Caco-2 (cell line): ENCODE results near the gene SSX2IP. TPM values are rescaled to one million over a fixed set of nuclear protein-coding genes. Genes with fewer than 3 reads are reported as not detected.

Experiments
- BruUV-seq: library from RNA; stranded (reverse); fragments of 400-500 nt; replicated peaks from 2 replicates; lab custom pipeline; 2021; lab: Mats Ljungman, UMichigan
- CTCF ChIA-PET: fragments of 300-600 bp; sonication (Branson Sonifier 250); formaldehyde crosslinking; loops from one replicate; lab custom pipeline; 2022; ENCODE audit warnings: antibody characterized with exemption; lab: Charles Lee
- POLR2A ChIA-PET: fragments of 300-600 bp; sonication (Branson Sonifier 250); formaldehyde crosslinking; loops from one replicate; lab custom pipeline; 2022; ENCODE audit warnings: antibody characterized with exemption; lab: Charles Lee
- DNase-seq, 2 experiments: peaks; one replicate each; pipeline versions ENCODE4 v3.0.0 to v3.0.0-alpha.2; 2020 to 2022
- H3K27me3 ChIP-seq: replicated peaks from 2 replicates; pipeline ENCODE4 v1.6.0; 2011; ENCODE audit warnings: low read length; ENCODE audit not compliant: control insufficient read depth, insufficient read depth
- H3K36me3 ChIP-seq: 2 replicates; pipeline ENCODE4 v1.5.1; 2011; ENCODE audit warnings: low read length; ENCODE audit not compliant: control insufficient read depth, insufficient read depth
- H3K4me1 ChIP-seq: fragments of 250-450 bp; sonication (Bioruptor Pico); 2 replicates; pipeline ENCODE4 v1.5.1; 2020; ENCODE audit warnings: mild to moderate bottlenecking
- H3K4me3 ChIP-seq: 2 replicates; pipeline ENCODE4 v1.5.1; 2011; ENCODE audit warnings: low read depth, mild to moderate bottlenecking, control low read depth, low read length
- H3K9me3 ChIP-seq: fragments of 250-450 bp; sonication (Bioruptor Pico); 2 replicates; pipeline ENCODE4 v1.5.1; 2020; ENCODE audit warnings: mild to moderate bottlenecking, moderate library complexity
- H3K27ac Mint-ChIP-seq: one replicate; pipeline ENCODE4 v1.8.0; 2022; ENCODE audit warnings: mixed read lengths; ENCODE audit not compliant: unreplicated experiment
- H3K27me3 Mint-ChIP-seq: one replicate; pipeline ENCODE4 v1.8.0; 2022; ENCODE audit warnings: mixed read lengths; ENCODE audit not compliant: insufficient read depth, unreplicated experiment
- H3K36me3 Mint-ChIP-seq: one replicate; pipeline ENCODE4 v1.8.0; 2022; ENCODE audit warnings: mild to moderate bottlenecking, mixed read lengths; ENCODE audit not compliant: insufficient read depth, unreplicated experiment
- H3K4me1 Mint-ChIP-seq: one replicate; pipeline ENCODE4 v1.8.0; 2022; ENCODE audit warnings: low read depth, mixed read lengths; ENCODE audit not compliant: unreplicated experiment
- H3K4me3 Mint-ChIP-seq: one replicate; pipeline ENCODE4 v1.8.0; 2022; ENCODE audit warnings: mild to moderate bottlenecking, moderate library complexity, mixed read lengths; ENCODE audit not compliant: unreplicated experiment
- H3K9me3 Mint-ChIP-seq: one replicate; pipeline ENCODE4 v1.8.0; 2022; ENCODE audit warnings: mixed read lengths; ENCODE audit not compliant: unreplicated experiment
- intact Hi-C: fragments of 100-400 bp; cut with micrococcal nuclease; formaldehyde crosslinking; loops from one replicate; pipeline ENCODE4 v1.10.0; 2022; ENCODE audit not compliant: unreplicated experiment
- total RNA-seq: library from RNA; stranded (reverse); gene quantifications from 2 replicates; pipeline ENCODE4 v1.2.3, GENCODE V29; 2022
- TF ChIP-seq, protein P1 (sequence below), 2 experiments: fragments of 200-600 bp in 1 of 2; IDR thresholded peaks; 1 replicate in 1 of 2; 2 replicates in 1 of 2; pipeline versions ENCODE4 v1.5.1 to v1.8.0; 2011 to 2022; ENCODE audit warnings: antibody characterized with exemption in 1 of 2, control low read depth in 1 of 2, inconsistent platforms in 1 of 2, low read depth in 1 of 2, low read length in 1 of 2, mild to moderate bottlenecking in 1 of 2, moderate library complexity in 1 of 2; ENCODE audit not compliant: insufficient read depth in 1 of 2, severe bottlenecking in 1 of 2, unreplicated experiment in 1 of 2

Gene SSX2IP
- total RNA-seq, 1 experiment from 2014 or later, result 15.3 TPM

DNA sequence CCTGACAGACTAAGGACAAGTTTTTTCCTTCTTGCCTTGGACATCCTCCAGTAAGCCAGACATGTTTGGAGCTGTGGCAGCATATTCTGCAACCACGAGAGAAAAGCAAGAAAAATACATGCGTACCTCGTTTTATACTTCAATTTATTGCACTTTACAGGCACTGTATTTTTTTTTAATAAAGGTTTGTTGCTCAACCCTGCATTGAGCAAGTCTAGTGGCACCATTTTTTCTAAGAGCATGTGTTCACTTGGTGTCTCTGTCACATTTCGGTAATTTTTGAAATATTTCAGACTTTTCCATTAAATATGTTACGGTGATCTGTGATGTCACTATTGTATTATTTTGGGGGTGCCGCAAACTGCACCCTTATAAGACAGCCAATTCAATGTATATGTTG, 2.1 kb upstream of the SSX2IP start:
- no peak overlapping the region for H3K4me3 Mint-ChIP-seq
- no peak overlapping the region for H3K27ac Mint-ChIP-seq
- ChIA-PET POLR2A (no interaction called here), CTCF (no interaction called here)
- Histone ChIP-seq H3K36me3 (no peaks in the 10 kb centered on the region), H3K9me3 (no peaks in the 10 kb centered on the region), H3K4me3 (no peak overlapping the region), H3K27me3 (no peaks in the 10 kb centered on the region), H3K4me1 (peaks cover 6% of the 10 kb centered on the region)
- intact Hi-C loops, result no loop called here
- no peaks in the 10 kb centered on the region for H3K27me3 Mint-ChIP-seq
- no peaks in the 10 kb centered on the region for H3K9me3 Mint-ChIP-seq
- no peaks in the 10 kb centered on the region for H3K36me3 Mint-ChIP-seq
- no TSS peak for BruUV-seq
- no peak for DNase-seq
- TF ChIP-seq, protein P1, sequence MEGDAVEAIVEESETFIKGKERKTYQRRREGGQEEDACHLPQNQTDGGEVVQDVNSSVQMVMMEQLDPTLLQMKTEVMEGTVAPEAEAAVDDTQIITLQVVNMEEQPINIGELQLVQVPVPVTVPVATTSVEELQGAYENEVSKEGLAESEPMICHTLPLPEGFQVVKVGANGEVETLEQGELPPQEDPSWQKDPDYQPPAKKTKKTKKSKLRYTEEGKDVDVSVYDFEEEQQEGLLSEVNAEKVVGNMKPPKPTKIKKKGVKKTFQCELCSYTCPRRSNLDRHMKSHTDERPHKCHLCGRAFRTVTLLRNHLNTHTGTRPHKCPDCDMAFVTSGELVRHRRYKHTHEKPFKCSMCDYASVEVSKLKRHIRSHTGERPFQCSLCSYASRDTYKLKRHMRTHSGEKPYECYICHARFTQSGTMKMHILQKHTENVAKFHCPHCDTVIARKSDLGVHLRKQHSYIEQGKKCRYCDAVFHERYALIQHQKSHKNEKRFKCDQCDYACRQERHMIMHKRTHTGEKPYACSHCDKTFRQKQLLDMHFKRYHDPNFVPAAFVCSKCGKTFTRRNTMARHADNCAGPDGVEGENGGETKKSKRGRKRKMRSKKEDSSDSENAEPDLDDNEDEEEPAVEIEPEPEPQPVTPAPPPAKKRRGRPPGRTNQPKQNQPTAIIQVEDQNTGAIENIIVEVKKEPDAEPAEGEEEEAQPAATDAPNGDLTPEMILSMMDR (IDR thresholded peaks at IDR 0.05; ENCODE audit: insufficient read depth in 1 of 2, low read depth in 1 of 2, low read length in 1 of 2, severe bottlenecking in 1 of 2, unreplicated experiment in 1 of 2), result no peak
- peaks cover 17% of the 10 kb centered on the region for H3K4me1 Mint-ChIP-seq

DNA sequence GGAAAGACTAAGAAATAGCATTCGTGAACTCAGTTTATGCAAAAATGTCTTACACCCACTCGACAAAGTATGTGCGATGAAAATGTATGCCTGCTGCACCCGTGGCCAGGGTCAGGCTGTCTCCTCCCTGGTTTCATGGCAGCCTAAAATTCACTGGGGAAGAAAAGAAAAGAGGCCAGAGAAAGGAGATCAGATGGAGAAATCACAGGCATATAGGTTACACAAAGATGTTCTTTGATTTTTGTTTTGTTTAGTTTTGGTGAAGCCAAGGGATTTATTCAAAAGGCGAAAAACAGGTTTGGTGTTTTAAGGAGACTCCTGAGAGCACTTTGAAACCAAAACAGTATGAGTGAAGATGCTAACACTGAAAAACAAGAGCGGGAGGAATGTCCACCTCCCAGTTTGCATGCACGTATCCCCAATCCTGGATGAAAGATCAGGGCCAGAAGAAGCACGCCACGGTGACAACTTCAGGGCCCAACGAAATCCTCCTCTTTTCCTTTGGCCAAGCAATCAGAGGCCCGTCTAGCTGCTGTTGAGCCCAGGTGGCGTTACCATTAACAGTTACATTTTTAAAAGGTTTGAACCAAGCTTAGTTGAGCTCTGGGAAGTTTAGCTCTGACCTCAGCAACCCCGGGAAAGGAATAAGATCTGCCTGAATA, 992 bp upstream of the SSX2IP start:
- Histone ChIP-seq H3K36me3 (no peaks in the 10 kb centered on the region), H3K9me3 (no peaks in the 10 kb centered on the region), H3K4me3 (peak overlapping the region; percentile 33), H3K27me3 (no peaks in the 10 kb centered on the region), H3K4me1 (peaks cover 6% of the 10 kb centered on the region)
- intact Hi-C loops, result loop anchor here (2.0 kb wide), 1 partner anchor 184 kb away; the partner anchor contains the start of genes GNG5 and SPATA1
- H3K4me1 Mint-ChIP-seq, result peaks cover 17% of the 10 kb centered on the region
- peak in 1 of 2 experiments; percentile 2 for DNase-seq
- H3K27me3 Mint-ChIP-seq, result no peaks in the 10 kb centered on the region
- peak overlapping the region; percentile 81 for H3K27ac Mint-ChIP-seq
- H3K9me3 Mint-ChIP-seq, result no peaks in the 10 kb centered on the region
- H3K36me3 Mint-ChIP-seq, result no peaks in the 10 kb centered on the region
- POLR2A ChIA-PET, result no interaction called here
- TF ChIP-seq, protein P1 (IDR thresholded peaks at IDR 0.05; ENCODE audit: insufficient read depth in 1 of 2, low read depth in 1 of 2, low read length in 1 of 2, severe bottlenecking in 1 of 2, unreplicated experiment in 1 of 2), result no peak
- CTCF ChIA-PET, result interaction anchor here (0.6 kb wide), 1 partner anchor 33 kb away, joined by 3 read pairs; no protein-coding TSS in a partner anchor
- TSS peak; percentile 49 for BruUV-seq
- peak overlapping the region; percentile 86 for H3K4me3 Mint-ChIP-seq

- Mint-ChIP-seq H3K9me3 (no peaks in the 10 kb centered on the region), H3K4me3 (peak overlapping the region; percentile 86), H3K27me3 (no peaks in the 10 kb centered on the region), H3K36me3 (no peaks in the 10 kb centered on the region), H3K27ac (peak overlapping the region; percentile 81), H3K4me1 (peaks cover 17% of the 10 kb centered on the region)
- POLR2A ChIA-PET, result no interaction called here
- TF ChIP-seq, protein P1 (IDR thresholded peaks at IDR 0.05; ENCODE audit: insufficient read depth in 1 of 2, low read depth in 1 of 2, low read length in 1 of 2, severe bottlenecking in 1 of 2, unreplicated experiment in 1 of 2), result peak in 1 of 2 experiments; percentile 33
- CTCF ChIA-PET, result interaction anchor here (1.0 kb wide), 1 partner anchor 11 kb away, joined by 3 read pairs; no protein-coding TSS in a partner anchor
- Histone ChIP-seq H3K4me3 (peak overlapping the region; percentile 76), H3K4me1 (peaks cover 6% of the 10 kb centered on the region), H3K27me3 (no peaks in the 10 kb centered on the region), H3K9me3 (no peaks in the 10 kb centered on the region), H3K36me3 (no peaks in the 10 kb centered on the region)
- TSS peak; percentile 74 for BruUV-seq
- intact Hi-C loops, result loop anchor here (2.0 kb wide), 1 partner anchor 183 kb away; the partner anchor contains the start of genes GNG5 and SPATA1
- peak; percentile 48 to 54 for DNase-seq
These were observed 506 bp downstream of the SSX2IP start for GRCh38 chr1:84689514-84690396.
